ENCODE data around the gene CAMK1. TPM values are rescaled to one million over a fixed set of nuclear protein-coding genes. Genes with fewer than 3 reads are reported as not detected.

CAMK1 gene
- total and polyA plus RNA-seq, 9 of the 15 experiments (the other 6 are each of a cell fraction or from before 2014, with no cell fraction given) = 0.23 to 10.7 (median 6.0) TPM

GRCh38 chr3:9769426-9770275, at the start of gene CAMK1 (continued):
- no peak for TF ChIP-seq ZHX1 (conservative IDR thresholded peaks at IDR 0.05; ENCODE audit: low read length)
- no peak for TF ChIP-seq EZH2 (IDR thresholded peaks at IDR 0.05; ENCODE audit: borderline replicate concordance, low read depth, low read length)
- no peak for TF ChIP-seq FOXA3 (CRISPR knock-in tag; conservative IDR thresholded peaks at IDR 0.05 in 1 of 2, IDR thresholded peaks at IDR 0.05 in 1 of 2)
- peak; percentile 23 for TF ChIP-seq TBP (optimal IDR thresholded peaks at IDR 0.05; ENCODE audit: low read depth, low read length)
- no peak for TF ChIP-seq HNRNPH1 (optimal IDR thresholded peaks at IDR 0.05; ENCODE audit: low read depth, low read length)
- no peak for TF ChIP-seq GATAD2A (IDR thresholded peaks at IDR 0.05)
- TF ChIP-seq TSC22D4 (tag; IDR thresholded peaks at IDR 0.05) = no peak
- TF ChIP-seq IRF2 (CRISPR knock-in tag; IDR thresholded peaks at IDR 0.05) = no peak
- TF ChIP-seq ZBTB8A (IDR thresholded peaks at IDR 0.05; ENCODE audit: partially characterized antibody) = no peak
- TF ChIP-seq TEAD2 (tag; IDR thresholded peaks at IDR 0.05) = no peak
- no peak for TF ChIP-seq HDAC3 (IDR thresholded peaks at IDR 0.05; ENCODE audit: borderline replicate concordance, partially characterized antibody)
- TF ChIP-seq TRIM28 (IDR thresholded peaks at IDR 0.05) = no peak
- no peak for TF ChIP-seq KHSRP (IDR thresholded peaks at IDR 0.05)
- no peak for TF ChIP-seq XRCC3 (IDR thresholded peaks at IDR 0.05)
- no peak for TF ChIP-seq MYBL2 (IDR thresholded peaks at IDR 0.05; ENCODE audit: low read depth)
- no peak for TF ChIP-seq MYBL2 (CRISPR knock-in tag; IDR thresholded peaks at IDR 0.05; ENCODE audit: borderline replicate concordance)
- TF ChIP-seq SAFB2 (IDR thresholded peaks at IDR 0.05; ENCODE audit: borderline replicate concordance, low read depth, low read length, severe bottlenecking) = no peak
- TF ChIP-seq ZNF79 (CRISPR knock-in tag; IDR thresholded peaks at IDR 0.05; ENCODE audit: low read depth) = no peak
- no peak for TF ChIP-seq SMAD4 (CRISPR knock-in tag; conservative IDR thresholded peaks at IDR 0.05)
- TF ChIP-seq, protein P1, sequence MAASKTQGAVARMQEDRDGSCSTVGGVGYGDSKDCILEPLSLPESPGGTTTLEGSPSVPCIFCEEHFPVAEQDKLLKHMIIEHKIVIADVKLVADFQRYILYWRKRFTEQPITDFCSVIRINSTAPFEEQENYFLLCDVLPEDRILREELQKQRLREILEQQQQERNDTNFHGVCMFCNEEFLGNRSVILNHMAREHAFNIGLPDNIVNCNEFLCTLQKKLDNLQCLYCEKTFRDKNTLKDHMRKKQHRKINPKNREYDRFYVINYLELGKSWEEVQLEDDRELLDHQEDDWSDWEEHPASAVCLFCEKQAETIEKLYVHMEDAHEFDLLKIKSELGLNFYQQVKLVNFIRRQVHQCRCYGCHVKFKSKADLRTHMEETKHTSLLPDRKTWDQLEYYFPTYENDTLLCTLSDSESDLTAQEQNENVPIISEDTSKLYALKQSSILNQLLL (CRISPR knock-in tag; IDR thresholded peaks at IDR 0.05; ENCODE audit: borderline replicate concordance) = no peak
- no peak for TF ChIP-seq ZNF512 (tag; IDR thresholded peaks at IDR 0.05)
- no peak for TF ChIP-seq ZNF445 (CRISPR knock-in tag; IDR thresholded peaks at IDR 0.05; ENCODE audit: low read depth)
- no peak for TF ChIP-seq HDAC2 (IDR thresholded peaks at IDR 0.05)
- no peak for TF ChIP-seq ILK (tag; IDR thresholded peaks at IDR 0.05; ENCODE audit: borderline replicate concordance, low read depth)
- no peak for TF ChIP-seq ZNF3 (CRISPR knock-in tag; IDR thresholded peaks at IDR 0.05)
